ENCODE measurements around the gene TSPAN12. TPM values are rescaled to one million over a fixed set of nuclear protein-coding genes. Genes with fewer than 3 reads are reported as not detected.

Gene TSPAN12
- polyA plus RNA-seq, 2 of the 4 experiments (the other 2 are of a cell fraction), result 0.62 to 0.98 TPM

DNA sequence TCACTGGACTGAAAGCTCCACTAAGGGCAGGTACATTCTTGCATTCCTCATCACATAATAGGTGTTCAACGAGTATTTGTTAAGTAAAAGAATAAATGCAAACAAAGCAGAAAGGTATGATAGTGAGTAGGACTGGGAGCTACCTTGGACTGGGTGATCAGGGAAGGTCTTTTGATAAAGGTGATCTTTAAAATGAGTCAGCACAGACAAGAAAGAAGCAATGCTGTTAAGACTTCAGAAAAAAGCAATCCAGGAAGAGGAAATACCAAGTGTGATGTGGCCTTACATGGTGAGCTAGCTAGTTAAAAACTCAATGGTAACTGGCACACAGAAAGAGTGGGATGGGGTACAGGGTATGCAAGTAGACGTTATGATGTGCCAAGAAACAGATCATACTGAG is 40.1 kb downstream of the TSPAN12 start:
- TF ChIP-seq EP300 (IDR thresholded peaks at IDR 0.05), result no peak
- no peak for TF ChIP-seq CHD4 (IDR thresholded peaks at IDR 0.05; ENCODE audit: borderline replicate concordance)
- TF ChIP-seq ZC3H11A (IDR thresholded peaks at IDR 0.05), result no peak
- TF ChIP-seq, protein P1, sequence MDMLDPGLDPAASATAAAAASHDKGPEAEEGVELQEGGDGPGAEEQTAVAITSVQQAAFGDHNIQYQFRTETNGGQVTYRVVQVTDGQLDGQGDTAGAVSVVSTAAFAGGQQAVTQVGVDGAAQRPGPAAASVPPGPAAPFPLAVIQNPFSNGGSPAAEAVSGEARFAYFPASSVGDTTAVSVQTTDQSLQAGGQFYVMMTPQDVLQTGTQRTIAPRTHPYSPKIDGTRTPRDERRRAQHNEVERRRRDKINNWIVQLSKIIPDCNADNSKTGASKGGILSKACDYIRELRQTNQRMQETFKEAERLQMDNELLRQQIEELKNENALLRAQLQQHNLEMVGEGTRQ (IDR thresholded peaks at IDR 0.05), result no peak
- TF ChIP-seq NFE2L2 (conservative IDR thresholded peaks at IDR 0.05; ENCODE audit: low read length), result no peak
- TF ChIP-seq ZSCAN20 (CRISPR knock-in tag; IDR thresholded peaks at IDR 0.05), result no peak
- TF ChIP-seq TFCP2L1 (CRISPR knock-in tag; IDR thresholded peaks at IDR 0.05), result no peak
- no peak for TF ChIP-seq MYC (IDR thresholded peaks at IDR 0.05; ENCODE audit: borderline replicate concordance, low read length)
- TF ChIP-seq EHMT2 (IDR thresholded peaks at IDR 0.05; ENCODE audit: low read depth), result no peak
- no peak for TF ChIP-seq HDAC2 (IDR thresholded peaks at IDR 0.05)
- TF ChIP-seq, protein P2, sequence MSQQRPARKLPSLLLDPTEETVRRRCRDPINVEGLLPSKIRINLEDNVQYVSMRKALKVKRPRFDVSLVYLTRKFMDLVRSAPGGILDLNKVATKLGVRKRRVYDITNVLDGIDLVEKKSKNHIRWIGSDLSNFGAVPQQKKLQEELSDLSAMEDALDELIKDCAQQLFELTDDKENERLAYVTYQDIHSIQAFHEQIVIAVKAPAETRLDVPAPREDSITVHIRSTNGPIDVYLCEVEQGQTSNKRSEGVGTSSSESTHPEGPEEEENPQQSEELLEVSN (IDR thresholded peaks at IDR 0.05; ENCODE audit: borderline replicate concordance, low read depth), result no peak
- TF ChIP-seq KDM1A (IDR thresholded peaks at IDR 0.05; ENCODE audit: low read depth), result no peak
- Histone ChIP-seq H3K4me3 (no peak overlapping the region), H3K4me2 (no peak overlapping the region), H3K9me3 (no peaks in the 10 kb centered on the region), H3K4me1 (no peaks in the 10 kb centered on the region), H3K27ac (no peak overlapping the region)
- DNase-seq (ENCODE audit: low read depth in 1 of 2, low spot score in 1 of 2), result no peak
- ChIA-PET POLR2A (no interaction called here), CTCF (interaction anchor here (1.2 kb wide), 1 partner anchor 12 kb away, joined by 6 read pairs; no protein-coding TSS in a partner anchor)
- no peak for FAIRE-seq
- no peak for ATAC-seq
- WGBS (ENCODE audit: missing lambda C conversion rate), result 2% methylated on average over 2 of the region's 2 CpGs

DNA sequence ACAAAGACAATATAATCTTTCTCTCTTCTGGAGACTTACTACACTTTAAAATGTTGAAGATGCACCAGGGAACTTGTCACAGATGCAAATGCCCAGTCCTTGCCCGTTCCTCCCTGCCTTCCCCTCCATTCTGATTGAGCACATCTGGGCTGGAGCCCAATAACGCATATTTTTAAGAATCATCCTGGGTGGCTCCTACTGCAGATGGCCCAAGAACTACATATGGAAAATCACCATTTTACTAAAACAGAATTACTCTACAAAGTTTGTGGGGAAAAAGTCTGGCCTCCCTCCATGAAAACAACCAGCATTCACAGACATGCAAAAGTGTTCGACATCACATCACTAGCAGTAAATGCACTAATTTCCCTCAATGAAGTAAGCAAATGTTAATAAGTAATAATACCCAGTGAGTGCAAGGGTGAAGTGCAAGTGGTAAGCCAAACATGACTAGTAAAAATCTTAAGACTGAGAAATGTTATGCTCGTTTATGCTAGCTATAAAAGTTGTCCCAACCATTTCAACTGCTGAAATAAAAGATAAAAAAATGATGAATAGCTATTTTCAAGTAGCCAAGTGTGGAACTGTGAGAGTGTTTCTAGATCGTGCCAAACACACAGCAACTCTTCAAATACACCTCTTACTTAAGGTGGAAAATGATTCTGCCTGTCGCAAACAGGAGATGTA is 43.5 kb downstream of the TSPAN12 start:
- Histone ChIP-seq H3K4me3 (no peak overlapping the region), H3K4me1 (no peaks in the 10 kb centered on the region), H3K9me3 (no peaks in the 10 kb centered on the region), H3K4me2 (no peak overlapping the region), H3K27ac (no peak overlapping the region)
- WGBS (ENCODE audit: missing lambda C conversion rate), result 33% methylated on average over 6 of the region's 6 CpGs
- FAIRE-seq (no peak), DNase-seq (ENCODE audit: low read depth in 1 of 2, low spot score in 1 of 2) (no peak), ATAC-seq (no peak)
- ChIA-PET CTCF (no interaction called here), POLR2A (no interaction called here)
- TF ChIP-seq ZFP36 (IDR thresholded peaks at IDR 0.05; ENCODE audit: borderline replicate concordance, partially characterized antibody) (no peak), HOXB13 (CRISPR knock-in tag; IDR thresholded peaks at IDR 0.05; ENCODE audit: low read depth) (no peak), FOSL2 (IDR thresholded peaks at IDR 0.05) (no peak), FOSL2 (CRISPR knock-in tag; IDR thresholded peaks at IDR 0.05) (no peak), FOXS1 (CRISPR knock-in tag; IDR thresholded peaks at IDR 0.05) (no peak), NFE2L2 (conservative IDR thresholded peaks at IDR 0.05; ENCODE audit: low read length) (no peak), NPAS2 (CRISPR knock-in tag; IDR thresholded peaks at IDR 0.05; ENCODE audit: borderline replicate concordance) (no peak), KDM1A (IDR thresholded peaks at IDR 0.05; ENCODE audit: low read depth) (no peak), MAFK (IDR thresholded peaks at IDR 0.05; ENCODE audit: partially characterized antibody) (no peak), BHLHE40 (IDR thresholded peaks at IDR 0.05; ENCODE audit: low read depth, low read length) (no peak), SREBF2 (IDR thresholded peaks at IDR 0.05) (no peak), SMC3 (IDR thresholded peaks at IDR 0.05) (no peak), GATA3 (IDR thresholded peaks at IDR 0.05; ENCODE audit: borderline replicate concordance) (no peak), HOXB5 (CRISPR knock-in tag; IDR thresholded peaks at IDR 0.05) (no peak), HDAC2 (IDR thresholded peaks at IDR 0.05) (no peak), ESRRA (IDR thresholded peaks at IDR 0.05; ENCODE audit: borderline replicate concordance, low read length) (no peak), EHMT2 (IDR thresholded peaks at IDR 0.05; ENCODE audit: low read depth) (no peak)
- TF ChIP-seq, protein P3, sequence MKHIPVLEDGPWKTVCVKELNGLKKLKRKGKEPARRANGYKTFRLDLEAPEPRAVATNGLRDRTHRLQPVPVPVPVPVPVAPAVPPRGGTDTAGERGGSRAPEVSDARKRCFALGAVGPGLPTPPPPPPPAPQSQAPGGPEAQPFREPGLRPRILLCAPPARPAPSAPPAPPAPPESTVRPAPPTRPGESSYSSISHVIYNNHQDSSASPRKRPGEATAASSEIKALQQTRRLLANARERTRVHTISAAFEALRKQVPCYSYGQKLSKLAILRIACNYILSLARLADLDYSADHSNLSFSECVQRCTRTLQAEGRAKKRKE (CRISPR knock-in tag; IDR thresholded peaks at IDR 0.05; ENCODE audit: low read depth), result no peak
- TF ChIP-seq, protein P4, sequence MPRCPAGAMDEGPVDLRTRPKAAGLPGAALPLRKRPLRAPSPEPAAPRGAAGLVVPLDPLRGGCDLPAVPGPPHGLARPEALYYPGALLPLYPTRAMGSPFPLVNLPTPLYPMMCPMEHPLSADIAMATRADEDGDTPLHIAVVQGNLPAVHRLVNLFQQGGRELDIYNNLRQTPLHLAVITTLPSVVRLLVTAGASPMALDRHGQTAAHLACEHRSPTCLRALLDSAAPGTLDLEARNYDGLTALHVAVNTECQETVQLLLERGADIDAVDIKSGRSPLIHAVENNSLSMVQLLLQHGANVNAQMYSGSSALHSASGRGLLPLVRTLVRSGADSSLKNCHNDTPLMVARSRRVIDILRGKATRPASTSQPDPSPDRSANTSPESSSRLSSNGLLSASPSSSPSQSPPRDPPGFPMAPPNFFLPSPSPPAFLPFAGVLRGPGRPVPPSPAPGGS (IDR thresholded peaks at IDR 0.05), result no peak
- TF ChIP-seq, protein P5, sequence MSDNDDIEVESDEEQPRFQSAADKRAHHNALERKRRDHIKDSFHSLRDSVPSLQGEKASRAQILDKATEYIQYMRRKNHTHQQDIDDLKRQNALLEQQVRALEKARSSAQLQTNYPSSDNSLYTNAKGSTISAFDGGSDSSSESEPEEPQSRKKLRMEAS (IDR thresholded peaks at IDR 0.05), result no peak
- TF ChIP-seq, protein P6, sequence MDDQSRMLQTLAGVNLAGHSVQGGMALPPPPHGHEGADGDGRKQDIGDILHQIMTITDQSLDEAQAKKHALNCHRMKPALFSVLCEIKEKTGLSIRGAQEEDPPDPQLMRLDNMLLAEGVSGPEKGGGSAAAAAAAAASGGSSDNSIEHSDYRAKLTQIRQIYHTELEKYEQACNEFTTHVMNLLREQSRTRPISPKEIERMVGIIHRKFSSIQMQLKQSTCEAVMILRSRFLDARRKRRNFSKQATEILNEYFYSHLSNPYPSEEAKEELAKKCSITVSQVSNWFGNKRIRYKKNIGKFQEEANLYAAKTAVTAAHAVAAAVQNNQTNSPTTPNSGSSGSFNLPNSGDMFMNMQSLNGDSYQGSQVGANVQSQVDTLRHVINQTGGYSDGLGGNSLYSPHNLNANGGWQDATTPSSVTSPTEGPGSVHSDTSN (IDR thresholded peaks at IDR 0.05), result no peak

All from A549 (cell line).